Large intestine (tissue), 3 donors: ENCODE data around the gene BEST2. TPM values are rescaled to one million over a fixed set of nuclear protein-coding genes. Genes with fewer than 3 reads are reported as not detected.

Experiments used
- DNase-seq, 2 donors: peaks; one replicate each; pipeline versions ENCODE4 v3.0.0 to v3.0.0-alpha.2; 2013
- H3K27ac ChIP-seq: one replicate; pipeline ENCODE4 v1.5.1; 2013; ENCODE audit warnings: low read length
- H3K27me3 ChIP-seq: 2 replicates; pipeline ENCODE4 v1.6.1; 2013; ENCODE audit warnings: low read length; ENCODE audit not compliant: control insufficient read depth, insufficient read depth
- H3K36me3 ChIP-seq: 2 replicates; pipeline ENCODE4 v1.6.1; 2013; ENCODE audit warnings: low read length; ENCODE audit not compliant: control insufficient read depth, insufficient read depth
- H3K4me1 ChIP-seq: one replicate; pipeline ENCODE4 v1.6.1; 2013; ENCODE audit warnings: low read length; ENCODE audit not compliant: control insufficient read depth, insufficient read depth
- H3K4me3 ChIP-seq: one replicate; pipeline ENCODE4 v1.5.1; 2013; ENCODE audit warnings: low read length
- H3K9me3 ChIP-seq: one replicate; pipeline ENCODE4 v1.6.1; 2013; ENCODE audit warnings: mild to moderate bottlenecking, low read depth, low read length, moderate library complexity; ENCODE audit not compliant: control insufficient read depth
- WGBS: methylation state at CpG from one replicate; pipeline ENCODE4 v1.1.5; 2013; ENCODE audit warnings: low lambda C conversion rate; ENCODE audit not compliant: insufficient coverage; 5-methylcytosine and 5-hydroxymethylcytosine counted together
- polyA plus RNA-seq: library from polyadenylated mRNA; unstranded; fragments of 120-200 nt; gene quantifications from one replicate; pipeline ENCODE4 v1.2.1, GENCODE V29; 2013

The BEST2 gene
- polyA plus RNA-seq, 1 donor = 0.10 TPM

DNA sequence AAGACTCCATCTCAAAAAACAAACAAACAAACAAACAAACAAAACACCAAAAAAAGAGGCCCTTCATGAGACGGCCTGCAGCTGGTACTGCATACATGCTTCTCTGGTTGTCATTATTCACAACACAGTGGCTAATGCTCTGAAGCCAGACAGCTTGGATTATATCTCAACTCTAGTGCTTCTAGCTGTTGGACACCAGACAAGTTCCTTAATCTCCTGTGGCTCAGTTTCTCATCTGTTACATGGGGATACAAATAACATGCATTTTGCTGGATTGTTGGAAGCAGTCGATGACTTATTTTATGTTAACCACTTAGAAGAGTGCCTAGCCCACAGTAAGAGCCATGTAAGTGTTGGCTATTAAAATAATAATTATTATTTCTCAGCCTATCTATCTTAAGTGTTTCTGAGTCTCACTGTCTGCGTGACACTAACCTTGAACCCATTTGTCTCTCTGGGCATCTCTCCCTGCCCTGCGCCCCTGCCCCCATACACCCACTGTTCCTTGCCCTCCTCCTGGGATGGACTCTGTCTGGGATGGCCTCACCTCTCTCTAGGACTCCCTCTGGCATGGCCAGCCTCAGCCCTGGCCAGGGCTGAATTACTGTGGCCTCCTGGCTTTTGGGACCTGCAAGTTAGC is 36.6 kb downstream of the BEST2 start:
- no CpG with 5 or more reads among the region's 4 CpGs for WGBS
- H3K4me1 ChIP-seq = peaks cover 70% of the 10 kb centered on the region
- no peaks in the 10 kb centered on the region for H3K9me3 ChIP-seq
- H3K27ac ChIP-seq = peak overlapping the region; percentile 100
- DNase-seq = peak in 1 of 2 donors; percentile 35
- no peaks in the 10 kb centered on the region for H3K36me3 ChIP-seq
- peak overlapping the region; percentile 61 for H3K4me3 ChIP-seq
- no peaks in the 10 kb centered on the region for H3K27me3 ChIP-seq

- no peaks in the 10 kb centered on the region for H3K9me3 ChIP-seq
- peak; percentile 86 to 93 for DNase-seq
- H3K36me3 ChIP-seq = no peaks in the 10 kb centered on the region
- H3K27me3 ChIP-seq = no peaks in the 10 kb centered on the region
- H3K27ac ChIP-seq = peak overlapping the region; percentile 100
- peak overlapping the region; percentile 61 for H3K4me3 ChIP-seq
- peaks cover 65% of the 10 kb centered on the region for H3K4me1 ChIP-seq
- WGBS = no CpG with 5 or more reads among the region's 12 CpGs
These were observed 37.1 kb downstream of the BEST2 start for GRCh38 chr19:12788682-12789097.

GRCh38 chr19:12789098-12789903 is 37.7 kb downstream of the BEST2 start:
- no CpG with 5 or more reads among the region's 46 CpGs for WGBS
- Histone ChIP-seq H3K9me3 (no peaks in the 10 kb centered on the region), H3K36me3 (no peaks in the 10 kb centered on the region), H3K4me1 (peaks cover 63% of the 10 kb centered on the region), H3K27me3 (no peaks in the 10 kb centered on the region), H3K27ac (peak overlapping the region; percentile 100), H3K4me3 (peak overlapping the region; percentile 94)
- DNase-seq = no peak

DNA sequence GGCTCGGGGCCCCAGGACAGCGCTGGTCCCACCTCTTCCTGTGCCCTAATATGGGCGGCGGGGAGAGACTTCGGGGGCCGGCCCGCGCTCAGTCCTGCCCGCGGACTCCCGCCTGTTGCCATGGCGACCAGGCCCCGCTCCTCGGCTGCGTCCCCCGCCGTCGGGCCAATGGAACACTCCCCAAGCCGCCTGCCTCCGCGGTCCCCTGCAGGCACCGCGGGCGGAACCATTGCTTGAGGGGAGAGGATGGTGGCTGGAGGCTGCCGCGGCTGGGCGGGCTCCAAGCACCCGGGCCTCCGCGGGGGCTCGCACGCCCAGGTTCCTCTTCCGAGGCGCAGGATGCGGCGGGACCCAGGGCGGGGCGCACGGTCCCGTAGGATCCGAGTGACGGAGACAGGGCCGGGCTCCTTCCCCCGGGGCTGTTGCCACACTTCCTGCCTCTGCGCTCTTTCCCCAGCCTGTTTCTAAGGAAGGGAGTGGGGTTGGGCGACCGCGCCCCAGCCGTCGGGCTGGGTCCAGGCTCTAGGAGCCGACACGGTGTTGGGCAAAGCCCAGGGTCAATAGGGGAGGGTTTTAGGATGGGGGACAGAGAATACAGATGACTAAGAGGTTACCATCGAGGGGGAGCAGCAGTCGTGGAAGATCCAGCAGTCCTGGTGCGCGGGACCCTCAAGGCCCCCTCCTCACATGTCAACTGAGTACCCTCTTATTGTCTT is 38.5 kb downstream of the BEST2 start:
- H3K9me3 ChIP-seq = no peaks in the 10 kb centered on the region
- H3K4me1 ChIP-seq = peaks cover 62% of the 10 kb centered on the region
- peak overlapping the region; percentile 99 for H3K27ac ChIP-seq
- H3K36me3 ChIP-seq = no peaks in the 10 kb centered on the region
- no peaks in the 10 kb centered on the region for H3K27me3 ChIP-seq
- H3K4me3 ChIP-seq = peak overlapping the region; percentile 94
- no CpG with 5 or more reads among the region's 56 CpGs for WGBS
- peak; percentile 98 to 99 for DNase-seq

DNA sequence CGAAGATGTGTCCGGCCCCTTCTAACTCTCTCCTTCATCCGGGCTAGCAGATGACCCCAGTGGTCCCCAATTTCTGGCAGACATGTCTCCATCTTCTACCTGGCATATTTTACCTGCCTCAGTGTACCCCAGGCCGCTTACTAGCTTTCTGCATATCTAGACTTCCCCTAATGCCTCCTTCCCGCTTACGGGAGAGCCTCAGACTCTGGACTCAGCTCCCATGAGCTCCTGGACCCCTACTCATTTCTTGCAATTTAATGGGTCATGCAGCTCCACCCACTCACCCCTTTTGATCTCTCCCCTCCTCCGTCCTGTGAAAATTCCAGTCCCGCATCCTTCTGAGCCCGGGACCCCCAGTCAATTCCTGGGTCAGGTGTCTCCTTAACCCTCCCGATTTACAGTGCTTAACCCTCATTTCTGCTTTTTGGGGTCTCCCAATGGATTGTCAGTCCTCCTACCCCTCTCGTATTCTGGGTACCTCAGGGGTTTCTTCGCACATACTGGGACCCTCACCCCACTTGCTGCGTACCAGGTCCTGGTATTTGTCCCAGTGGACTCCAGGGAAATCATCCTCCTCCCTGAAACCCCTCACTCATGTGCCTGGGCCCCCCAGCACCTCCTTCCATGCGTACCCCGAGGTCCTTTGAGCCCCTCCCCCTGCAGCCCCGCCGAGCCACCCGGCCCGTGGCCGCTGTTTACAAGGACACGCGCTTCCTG is 39.2 kb downstream of the BEST2 start:
- H3K27ac ChIP-seq = peak overlapping the region; percentile 99
- WGBS = 0% methylated on average over 2 of the region's 22 CpGs
- peak in 1 of 2 donors; percentile 58 for DNase-seq
- peak overlapping the region; percentile 94 for H3K4me3 ChIP-seq
- peaks cover 60% of the 10 kb centered on the region for H3K4me1 ChIP-seq
- no peaks in the 10 kb centered on the region for H3K9me3 ChIP-seq
- no peaks in the 10 kb centered on the region for H3K27me3 ChIP-seq
- no peaks in the 10 kb centered on the region for H3K36me3 ChIP-seq

DNA sequence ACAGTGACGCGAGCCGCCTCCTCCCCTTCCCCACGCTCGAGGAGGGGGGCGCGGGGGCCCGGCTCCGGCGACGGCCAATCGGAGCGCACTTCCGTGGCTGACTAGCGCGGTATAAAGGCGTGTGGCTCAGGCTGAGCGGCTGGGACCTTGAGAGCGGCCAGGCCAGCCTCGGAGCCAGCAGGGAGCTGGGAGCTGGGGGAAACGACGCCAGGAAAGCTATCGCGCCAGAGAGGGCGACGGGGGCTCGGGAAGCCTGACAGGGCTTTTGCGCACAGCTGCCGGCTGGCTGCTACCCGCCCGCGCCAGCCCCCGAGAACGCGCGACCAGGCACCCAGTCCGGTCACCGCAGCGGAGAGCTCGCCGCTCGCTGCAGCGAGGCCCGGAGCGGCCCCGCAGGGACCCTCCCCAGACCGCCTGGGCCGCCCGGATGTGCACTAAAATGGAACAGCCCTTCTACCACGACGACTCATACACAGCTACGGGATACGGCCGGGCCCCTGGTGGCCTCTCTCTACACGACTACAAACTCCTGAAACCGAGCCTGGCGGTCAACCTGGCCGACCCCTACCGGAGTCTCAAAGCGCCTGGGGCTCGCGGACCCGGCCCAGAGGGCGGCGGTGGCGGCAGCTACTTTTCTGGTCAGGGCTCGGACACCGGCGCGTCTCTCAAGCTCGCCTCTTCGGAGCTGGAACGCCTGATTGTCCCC is 39.9 kb downstream of the BEST2 start, which contains the start of gene JUNB:
Gene JUNB, plus strand, starts transcription at position 142 of the 706 bp plus-strand sequence. Its CDS starts 286 bp downstream, at position 428.
- Histone ChIP-seq H3K27me3 (no peaks in the 10 kb centered on the region), H3K27ac (peak within 1 kb of the TSS; percentile 99), H3K4me1 (peaks cover 60% of the 10 kb centered on the region), H3K4me3 (peak within 1 kb of the TSS; percentile 94), H3K9me3 (no peaks in the 10 kb centered on the region), H3K36me3 (no peaks in the 10 kb centered on the region)
- no CpG with 5 or more reads among the region's 73 CpGs for WGBS
- DNase-seq = peak; percentile 98 to 99

DNA sequence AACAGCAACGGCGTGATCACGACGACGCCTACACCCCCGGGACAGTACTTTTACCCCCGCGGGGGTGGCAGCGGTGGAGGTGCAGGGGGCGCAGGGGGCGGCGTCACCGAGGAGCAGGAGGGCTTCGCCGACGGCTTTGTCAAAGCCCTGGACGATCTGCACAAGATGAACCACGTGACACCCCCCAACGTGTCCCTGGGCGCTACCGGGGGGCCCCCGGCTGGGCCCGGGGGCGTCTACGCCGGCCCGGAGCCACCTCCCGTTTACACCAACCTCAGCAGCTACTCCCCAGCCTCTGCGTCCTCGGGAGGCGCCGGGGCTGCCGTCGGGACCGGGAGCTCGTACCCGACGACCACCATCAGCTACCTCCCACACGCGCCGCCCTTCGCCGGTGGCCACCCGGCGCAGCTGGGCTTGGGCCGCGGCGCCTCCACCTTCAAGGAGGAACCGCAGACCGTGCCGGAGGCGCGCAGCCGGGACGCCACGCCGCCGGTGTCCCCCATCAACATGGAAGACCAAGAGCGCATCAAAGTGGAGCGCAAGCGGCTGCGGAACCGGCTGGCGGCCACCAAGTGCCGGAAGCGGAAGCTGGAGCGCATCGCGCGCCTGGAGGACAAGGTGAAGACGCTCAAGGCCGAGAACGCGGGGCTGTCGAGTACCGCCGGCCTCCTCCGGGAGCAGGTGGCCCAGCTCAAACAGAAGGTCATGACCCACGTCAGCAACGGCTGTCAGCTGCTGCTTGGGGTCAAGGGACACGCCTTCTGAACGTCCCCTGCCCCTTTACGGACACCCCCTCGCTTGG is 40.7 kb downstream of the BEST2 start:
- Histone ChIP-seq H3K4me1 (peaks cover 55% of the 10 kb centered on the region), H3K9me3 (no peaks in the 10 kb centered on the region), H3K27ac (peak overlapping the region; percentile 99), H3K27me3 (no peaks in the 10 kb centered on the region), H3K4me3 (peak overlapping the region; percentile 94), H3K36me3 (peaks cover 4% of the 10 kb centered on the region)
- no CpG with 5 or more reads among the region's 84 CpGs for WGBS
- DNase-seq = peak in 1 of 2 donors; percentile 71

- peak overlapping the region; percentile 99 for H3K27ac ChIP-seq
- no CpG with 5 or more reads among the region's 22 CpGs for WGBS
- H3K36me3 ChIP-seq = peaks cover 6% of the 10 kb centered on the region
- DNase-seq = no peak
- no peaks in the 10 kb centered on the region for H3K9me3 ChIP-seq
- peaks cover 50% of the 10 kb centered on the region for H3K4me1 ChIP-seq
- H3K27me3 ChIP-seq = no peaks in the 10 kb centered on the region
- peak overlapping the region; percentile 94 for H3K4me3 ChIP-seq
These were observed 41.3 kb downstream of the BEST2 start for GRCh38 chr19:12792853-12793289.
